ENCODE data around the gene GATB.

Gene GATB

DNA sequence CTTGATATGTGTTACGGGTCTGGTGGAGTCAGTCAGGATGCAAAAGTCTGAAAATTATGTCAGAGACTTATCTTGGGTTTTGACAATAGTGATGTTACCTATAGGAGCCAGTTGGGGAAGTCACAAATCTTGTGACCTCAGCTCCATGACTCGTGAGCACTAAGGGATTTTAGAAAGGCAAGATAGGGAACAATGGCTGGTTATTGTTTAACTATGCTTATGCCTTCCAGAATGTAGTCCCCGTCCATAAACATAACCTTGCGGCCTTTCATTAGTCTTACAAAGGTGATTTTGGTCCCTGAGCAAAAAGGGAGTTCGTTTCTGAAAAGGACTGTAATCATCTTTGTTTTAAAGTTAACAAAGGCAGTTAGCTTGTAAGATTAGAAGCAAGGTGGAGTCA, 23.9 kb upstream of the GATB start:
- H2AFZ ChIP-seq (ENCODE audit: low read depth, low read length, severe bottlenecking), result no peak overlapping the region
- no peak overlapping the region for H3K4me3 ChIP-seq (ENCODE audit: insufficient read depth, low read length, poor library complexity, severe bottlenecking)
- H3K9me2 ChIP-seq (replicated peaks; ENCODE audit: insufficient read depth, low read length), result no peaks in the 10 kb centered on the region
- no peaks in the 10 kb centered on the region for H3F3A ChIP-seq (ENCODE audit: insufficient read depth)
- no peak overlapping the region for H3K4me2 ChIP-seq (ENCODE audit: low read depth, low read length, poor library complexity, severe bottlenecking)
- H3K27ac ChIP-seq (ENCODE audit: low read depth, low read length), result no peak overlapping the region
- no peaks in the 10 kb centered on the region for H3K36me3 ChIP-seq (ENCODE audit: low read length)
- H3K9me3 ChIP-seq (ENCODE audit: insufficient read depth, low read length), result no peaks in the 10 kb centered on the region
- H4K20me1 ChIP-seq (ENCODE audit: low read depth, low read length), result no peaks in the 10 kb centered on the region
- no peak overlapping the region for H3K9ac ChIP-seq (ENCODE audit: low read length)
- TF ChIP-seq, protein P1, sequence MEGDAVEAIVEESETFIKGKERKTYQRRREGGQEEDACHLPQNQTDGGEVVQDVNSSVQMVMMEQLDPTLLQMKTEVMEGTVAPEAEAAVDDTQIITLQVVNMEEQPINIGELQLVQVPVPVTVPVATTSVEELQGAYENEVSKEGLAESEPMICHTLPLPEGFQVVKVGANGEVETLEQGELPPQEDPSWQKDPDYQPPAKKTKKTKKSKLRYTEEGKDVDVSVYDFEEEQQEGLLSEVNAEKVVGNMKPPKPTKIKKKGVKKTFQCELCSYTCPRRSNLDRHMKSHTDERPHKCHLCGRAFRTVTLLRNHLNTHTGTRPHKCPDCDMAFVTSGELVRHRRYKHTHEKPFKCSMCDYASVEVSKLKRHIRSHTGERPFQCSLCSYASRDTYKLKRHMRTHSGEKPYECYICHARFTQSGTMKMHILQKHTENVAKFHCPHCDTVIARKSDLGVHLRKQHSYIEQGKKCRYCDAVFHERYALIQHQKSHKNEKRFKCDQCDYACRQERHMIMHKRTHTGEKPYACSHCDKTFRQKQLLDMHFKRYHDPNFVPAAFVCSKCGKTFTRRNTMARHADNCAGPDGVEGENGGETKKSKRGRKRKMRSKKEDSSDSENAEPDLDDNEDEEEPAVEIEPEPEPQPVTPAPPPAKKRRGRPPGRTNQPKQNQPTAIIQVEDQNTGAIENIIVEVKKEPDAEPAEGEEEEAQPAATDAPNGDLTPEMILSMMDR (IDR thresholded peaks at IDR 0.05; ENCODE audit: insufficient read depth, low read length, poor library complexity, severe bottlenecking), result no peak
- TF ChIP-seq EZH2phosphoT487 (conservative IDR thresholded peaks at IDR 0.05; ENCODE audit: low read length), result no peak
- no peaks in the 10 kb centered on the region for H3K27me3 ChIP-seq (ENCODE audit: low read length)
- H3K79me2 ChIP-seq (ENCODE audit: insufficient read depth, low read length), result no peaks in the 10 kb centered on the region

DNA sequence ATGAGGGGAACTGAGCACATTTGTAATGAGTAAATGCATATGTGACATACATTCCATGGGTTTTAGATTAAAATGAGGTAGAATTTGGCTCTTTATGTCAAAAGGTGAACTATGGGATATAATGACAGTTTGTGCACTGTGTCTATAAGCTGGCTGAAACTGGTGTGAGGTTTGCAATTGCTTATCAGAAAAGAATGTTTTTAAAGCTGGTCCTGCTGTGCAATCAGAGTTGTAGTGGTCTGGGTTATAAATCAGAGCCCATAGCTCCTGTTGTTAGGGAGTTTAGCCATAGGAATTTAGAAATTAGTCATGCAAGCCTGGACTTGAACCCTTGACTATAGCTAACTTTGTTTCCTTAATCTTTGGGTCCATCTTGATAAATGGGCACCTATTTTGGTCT, 23.1 kb upstream of the GATB start:
- no peaks in the 10 kb centered on the region for H4K20me1 ChIP-seq (ENCODE audit: low read depth, low read length)
- no peak overlapping the region for H3K4me3 ChIP-seq (ENCODE audit: insufficient read depth, low read length, poor library complexity, severe bottlenecking)
- H2AFZ ChIP-seq (ENCODE audit: low read depth, low read length, severe bottlenecking), result no peak overlapping the region
- no peak overlapping the region for H3K9ac ChIP-seq (ENCODE audit: low read length)
- H3F3A ChIP-seq (ENCODE audit: insufficient read depth), result no peaks in the 10 kb centered on the region
- no peak for TF ChIP-seq EZH2phosphoT487 (conservative IDR thresholded peaks at IDR 0.05; ENCODE audit: low read length)
- TF ChIP-seq, protein P1 (IDR thresholded peaks at IDR 0.05; ENCODE audit: insufficient read depth, low read length, poor library complexity, severe bottlenecking), result no peak
- no peaks in the 10 kb centered on the region for H3K27me3 ChIP-seq (ENCODE audit: low read length)
- H3K36me3 ChIP-seq (ENCODE audit: low read length), result no peaks in the 10 kb centered on the region
- no peak overlapping the region for H3K27ac ChIP-seq (ENCODE audit: low read depth, low read length)
- H3K9me3 ChIP-seq (ENCODE audit: insufficient read depth, low read length), result no peaks in the 10 kb centered on the region
- no peak overlapping the region for H3K4me2 ChIP-seq (ENCODE audit: low read depth, low read length, poor library complexity, severe bottlenecking)
- H3K79me2 ChIP-seq (ENCODE audit: insufficient read depth, low read length), result no peaks in the 10 kb centered on the region
- no peaks in the 10 kb centered on the region for H3K9me2 ChIP-seq (replicated peaks; ENCODE audit: insufficient read depth, low read length)

DNA sequence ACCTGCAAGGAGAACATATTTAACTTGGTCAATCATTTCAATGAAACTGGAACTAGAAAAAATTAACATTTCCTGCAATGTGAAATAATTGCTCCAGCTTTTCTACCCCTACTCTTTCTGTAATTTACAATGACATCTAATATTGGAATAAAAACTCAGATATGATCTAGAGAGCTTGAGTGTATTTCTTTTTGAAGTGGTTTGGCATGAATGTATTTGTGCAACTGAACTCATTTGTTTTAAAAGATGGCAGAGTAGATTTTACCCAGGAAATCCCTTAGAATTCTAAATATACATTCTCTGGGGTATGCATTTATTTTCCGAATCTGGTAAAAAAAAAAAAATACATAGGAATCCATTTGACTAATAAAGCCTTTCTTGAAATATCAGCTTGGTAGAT, 21.5 kb upstream of the GATB start:
- Histone ChIP-seq H3F3A (ENCODE audit: insufficient read depth) (no peaks in the 10 kb centered on the region), H3K27me3 (ENCODE audit: low read length) (no peaks in the 10 kb centered on the region), H3K4me2 (ENCODE audit: low read depth, low read length, poor library complexity, severe bottlenecking) (no peak overlapping the region), H3K79me2 (ENCODE audit: insufficient read depth, low read length) (no peaks in the 10 kb centered on the region), H3K9ac (ENCODE audit: low read length) (no peak overlapping the region), H3K36me3 (ENCODE audit: low read length) (no peaks in the 10 kb centered on the region), H3K9me3 (ENCODE audit: insufficient read depth, low read length) (no peaks in the 10 kb centered on the region), H3K9me2 (replicated peaks; ENCODE audit: insufficient read depth, low read length) (no peaks in the 10 kb centered on the region), H2AFZ (ENCODE audit: low read depth, low read length, severe bottlenecking) (no peak overlapping the region), H3K4me3 (ENCODE audit: insufficient read depth, low read length, poor library complexity, severe bottlenecking) (no peak overlapping the region), H3K27ac (ENCODE audit: low read depth, low read length) (no peak overlapping the region), H4K20me1 (ENCODE audit: low read depth, low read length) (no peaks in the 10 kb centered on the region)
- TF ChIP-seq, protein P1 (IDR thresholded peaks at IDR 0.05; ENCODE audit: insufficient read depth, low read length, poor library complexity, severe bottlenecking), result no peak
- no peak for TF ChIP-seq EZH2phosphoT487 (conservative IDR thresholded peaks at IDR 0.05; ENCODE audit: low read length)

All from SU-DHL-6 (cell line).